CD4-positive, alpha-beta T cell treated with Interleukin-12 subunit alpha and Interleukin-12 subunit beta, for 1 hour (primary cell): ENCODE data around the gene APBA2.

ENCODE experiments used
- DNase-seq: peaks from one replicate; pipeline ENCODE4 v3.0.0-alpha.2; 2020

The APBA2 gene

GRCh38 chr15:29127506-29128430, 242.0 kb downstream of the APBA2 start:
- DNase-seq = no peak

DNA sequence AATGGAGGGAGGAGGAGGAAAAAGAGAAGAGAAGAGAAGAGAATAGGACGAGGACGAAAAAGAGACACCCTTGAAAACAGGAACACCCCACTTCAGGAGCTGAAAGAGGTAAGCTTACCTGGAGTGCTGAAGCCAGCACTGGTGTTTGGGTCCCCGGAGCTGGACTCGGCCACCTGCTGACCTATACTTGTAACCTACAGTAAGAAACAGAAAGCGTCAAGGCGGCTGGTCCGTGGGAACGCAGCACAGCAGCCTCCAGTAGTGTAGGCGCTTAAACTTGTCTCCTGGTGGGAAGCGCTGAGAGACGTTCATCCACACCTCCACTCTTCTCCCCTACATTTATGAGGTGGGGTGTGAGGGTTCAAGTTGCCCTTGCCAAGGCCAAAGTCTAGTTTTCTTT, 242.9 kb downstream of the APBA2 start:
- no peak for DNase-seq

DNA sequence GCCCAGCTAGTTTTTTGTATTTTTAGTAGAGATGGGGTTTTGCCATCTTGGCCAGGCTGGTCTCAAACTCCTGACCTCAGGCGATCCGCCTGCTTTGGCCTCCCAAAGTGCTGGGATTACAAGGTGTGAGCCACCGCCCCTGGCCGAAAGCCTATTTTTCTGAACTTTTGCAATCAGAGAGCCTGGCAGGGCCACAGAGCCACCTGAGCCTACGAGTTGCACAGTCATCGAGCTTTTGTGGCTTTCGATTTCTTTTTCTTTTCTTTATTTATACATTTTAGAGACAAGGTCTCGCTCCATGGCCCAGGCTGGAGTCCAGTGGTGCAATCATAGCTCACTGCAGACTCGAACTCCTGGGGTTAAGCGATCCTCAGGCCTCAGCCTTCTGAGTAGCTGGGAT, 243.4 kb downstream of the APBA2 start:
- DNase-seq = no peak

DNA sequence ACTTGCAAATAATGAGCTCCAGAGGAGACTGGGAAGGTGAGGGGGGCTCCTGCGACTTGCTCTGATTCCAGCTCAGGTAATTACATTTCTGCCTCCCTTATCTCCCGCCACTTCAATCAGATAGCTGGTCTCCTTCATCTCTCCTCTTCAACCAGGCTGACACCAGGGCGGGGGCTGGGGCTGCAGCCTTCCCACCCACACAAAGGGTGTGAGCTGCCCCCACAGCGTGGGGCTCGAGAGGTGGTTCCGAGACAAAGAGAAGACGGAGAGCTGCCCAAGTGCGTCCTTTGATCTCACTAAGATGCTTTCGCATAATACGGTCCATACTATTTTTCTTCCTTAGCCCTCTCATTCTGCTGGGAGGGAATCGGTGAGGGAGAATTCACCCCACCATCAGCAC, 244.2 kb downstream of the APBA2 start:
- DNase-seq = no peak

DNA sequence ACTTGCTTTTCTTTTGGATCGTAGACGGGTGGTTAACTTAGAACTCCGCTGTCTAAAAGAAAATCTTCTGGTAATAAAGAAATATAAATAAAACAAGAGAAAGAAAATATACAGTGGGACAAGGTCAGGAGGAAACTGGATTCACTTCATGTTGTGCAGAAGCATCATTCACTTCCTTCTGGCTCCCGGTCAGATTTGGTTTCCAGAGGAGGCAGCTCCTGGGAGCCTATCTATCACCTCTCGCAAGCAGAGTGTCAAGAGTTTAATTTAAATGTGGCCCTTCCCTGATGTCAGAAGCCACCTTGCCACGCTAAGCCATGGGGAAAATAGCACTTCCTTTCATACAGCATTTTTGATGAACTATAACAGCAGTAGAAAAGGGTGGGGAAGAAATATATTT, 244.7 kb downstream of the APBA2 start:
- DNase-seq = no peak

GRCh38 chr15:29130951-29131839, 245.4 kb downstream of the APBA2 start:
- DNase-seq = no peak

DNA sequence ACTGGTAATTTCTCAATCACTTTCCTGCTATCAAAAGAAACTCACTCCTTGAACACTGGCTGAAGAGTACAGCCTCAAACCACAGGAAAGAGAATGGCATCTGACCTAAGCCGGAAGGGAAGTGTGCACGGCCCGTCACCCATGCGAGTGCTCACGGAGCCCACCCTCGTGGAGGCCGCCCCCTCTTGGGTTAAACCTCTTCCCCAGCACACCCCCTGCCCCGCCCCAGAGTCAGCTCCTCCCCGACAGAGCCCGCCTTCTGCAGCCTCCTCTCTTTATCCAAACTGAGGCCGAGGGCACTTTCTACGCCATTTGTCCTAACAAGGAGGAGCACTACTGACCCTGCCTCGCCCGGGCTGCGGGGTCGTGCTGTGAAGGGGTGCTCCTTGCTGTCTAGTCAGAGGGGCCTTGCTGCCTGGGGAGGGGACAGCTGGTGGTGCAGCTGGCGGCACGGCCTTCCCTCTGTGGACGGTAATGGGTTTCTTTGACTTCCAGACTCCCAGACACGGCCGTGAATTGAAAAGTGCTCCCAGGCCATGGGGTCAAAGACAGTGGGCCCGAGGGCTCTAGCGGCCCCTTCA, 246.2 kb downstream of the APBA2 start:
- no peak for DNase-seq

DNA sequence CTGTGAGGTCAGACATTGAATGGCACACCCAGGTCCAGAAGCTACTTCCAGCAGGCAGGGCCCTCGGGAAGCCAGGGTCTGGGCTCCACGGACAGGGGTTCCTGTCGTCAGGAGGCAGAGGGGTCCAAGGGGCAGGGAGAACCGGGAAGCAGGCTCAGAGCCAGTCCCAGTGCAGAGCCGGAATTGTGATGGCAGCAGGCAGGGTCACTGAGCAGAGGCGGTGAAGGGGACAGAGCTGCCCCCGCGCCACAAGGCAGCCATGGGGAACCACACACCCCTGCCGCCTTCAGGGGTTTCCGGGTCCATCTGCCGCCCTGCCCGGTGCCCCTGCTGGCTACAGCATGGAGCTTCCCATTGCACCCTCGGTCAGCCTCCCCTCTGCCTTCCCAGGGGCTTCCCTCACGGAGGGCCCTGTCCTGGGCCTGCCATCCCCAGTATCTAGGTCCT, 247.0 kb downstream of the APBA2 start:
- no peak for DNase-seq

DNA sequence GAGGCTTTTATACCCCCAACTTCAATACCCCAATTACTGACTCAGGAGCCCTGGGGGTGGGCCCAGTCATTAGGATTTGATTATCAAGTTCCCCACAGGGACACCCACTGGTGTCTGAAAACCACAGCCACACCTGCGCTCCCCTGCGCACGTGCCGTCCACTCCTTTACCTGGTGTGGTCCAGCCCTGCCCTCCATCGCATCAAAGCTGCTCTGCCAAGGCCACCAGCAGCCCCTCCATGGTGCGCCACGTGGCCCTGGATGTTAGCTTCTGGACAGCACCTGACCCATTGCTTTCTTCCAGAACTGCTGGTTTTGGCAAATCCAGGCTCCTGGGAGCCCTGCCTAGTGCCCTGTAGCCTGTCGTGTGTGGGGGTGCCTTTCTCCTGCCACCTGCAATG, 247.5 kb downstream of the APBA2 start:
- no peak for DNase-seq

GRCh38 chr15:29133791-29134190, 248.0 kb downstream of the APBA2 start:
- no peak for DNase-seq

DNA sequence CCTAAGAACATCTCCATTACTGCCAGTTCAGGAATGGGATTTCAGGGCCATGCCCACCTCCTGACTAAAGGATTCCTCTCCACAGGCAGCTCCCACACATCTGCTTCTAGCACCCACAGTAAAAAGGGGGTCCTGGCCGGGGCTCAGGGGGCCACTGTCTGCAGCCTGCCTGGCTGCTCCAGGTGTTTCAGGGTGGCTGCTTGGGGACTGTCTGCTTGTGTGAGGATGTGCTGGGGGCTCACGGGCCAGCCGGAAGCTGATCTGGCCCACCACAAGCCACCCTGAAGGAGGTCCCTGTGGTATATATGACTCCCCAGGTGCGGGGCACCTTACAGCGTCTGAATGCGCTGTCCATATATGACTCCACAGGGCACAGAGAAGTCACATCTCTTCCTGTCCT, 248.5 kb downstream of the APBA2 start:
- no peak for DNase-seq

GRCh38 chr15:29134641-29135308, 249.0 kb downstream of the APBA2 start:
- no peak for DNase-seq

DNA sequence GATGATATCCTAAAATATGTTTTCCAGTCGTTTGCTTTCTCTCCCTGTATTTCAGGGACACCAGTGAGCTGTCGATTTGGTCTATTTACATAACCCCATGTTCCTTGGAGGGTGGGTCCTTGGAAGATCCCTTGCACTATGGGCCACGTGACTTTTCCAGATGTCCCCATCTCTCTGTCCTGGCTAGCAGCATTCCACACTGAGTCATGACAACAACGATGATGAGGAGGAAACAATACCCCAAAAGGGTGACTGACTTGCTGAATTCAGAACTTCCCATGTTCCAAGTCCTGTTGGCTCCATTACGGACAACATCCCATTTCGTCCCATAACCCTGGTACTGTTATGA, 249.5 kb downstream of the APBA2 start:
- DNase-seq = no peak

DNA sequence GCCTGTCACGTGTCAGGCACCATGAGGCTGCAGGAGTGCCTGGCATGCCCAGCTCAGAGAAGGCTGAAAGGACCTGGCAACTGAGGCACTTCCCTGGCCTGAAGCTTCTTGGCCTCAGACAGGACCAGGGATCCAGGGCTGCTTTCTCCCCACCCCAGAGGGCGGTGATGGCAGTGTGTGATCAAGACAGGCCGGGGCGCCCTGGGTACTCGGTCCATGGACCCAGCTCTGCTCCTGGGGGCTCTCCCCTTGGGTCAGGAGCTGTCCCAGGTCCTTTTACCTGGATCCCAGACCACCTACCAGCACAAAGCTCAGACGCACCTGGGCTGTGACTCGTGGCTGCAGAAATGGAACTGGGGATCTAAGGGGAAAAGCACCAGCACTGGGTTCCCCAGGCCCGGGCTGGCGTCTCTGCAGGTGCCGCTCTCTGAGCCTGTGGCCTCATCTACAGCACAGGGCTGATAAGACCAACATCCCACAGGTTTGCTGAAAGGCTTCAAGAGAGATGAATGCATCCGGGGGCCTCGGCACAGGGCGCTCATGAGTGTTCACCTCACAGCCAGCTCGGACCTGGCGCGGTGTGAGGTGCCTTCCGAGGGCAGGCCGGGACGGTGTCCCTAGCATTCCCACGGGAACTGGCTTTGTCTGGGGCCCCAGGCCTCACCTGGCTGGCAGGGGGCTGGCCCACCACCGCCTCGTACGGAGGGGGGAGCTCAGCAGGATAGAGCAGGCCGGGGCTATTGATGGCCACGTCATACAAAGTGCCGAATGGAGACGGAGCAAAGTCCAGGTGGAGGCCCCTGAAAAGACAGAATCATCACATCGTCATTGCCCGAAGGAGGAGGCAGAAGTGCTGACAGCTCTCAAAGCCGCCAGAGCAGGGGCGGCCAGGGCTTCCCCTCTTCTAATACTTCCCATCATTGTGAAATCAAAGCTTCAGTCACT, 250.2 kb downstream of the APBA2 start:
- DNase-seq = no peak

DNA sequence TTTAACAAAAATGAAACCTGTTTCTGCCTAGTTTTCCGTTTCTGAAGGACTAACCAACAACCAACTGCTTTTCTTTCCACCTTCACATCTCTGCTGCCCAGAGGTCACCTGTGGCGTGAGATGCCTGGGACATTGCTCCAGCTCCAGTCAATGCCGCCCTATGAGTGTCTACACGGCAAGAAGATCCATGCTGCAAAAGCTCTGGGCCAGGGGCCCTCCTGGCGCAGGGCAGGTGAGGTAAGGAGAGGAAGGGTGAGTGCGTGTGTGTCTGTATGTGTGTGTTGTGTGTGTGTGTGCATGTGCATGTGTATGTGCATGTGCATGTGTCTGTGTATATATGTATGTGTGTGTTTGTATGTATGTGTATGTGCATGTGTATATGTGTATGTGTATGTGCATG, 252.5 kb downstream of the APBA2 start:
- no peak for DNase-seq

DNA sequence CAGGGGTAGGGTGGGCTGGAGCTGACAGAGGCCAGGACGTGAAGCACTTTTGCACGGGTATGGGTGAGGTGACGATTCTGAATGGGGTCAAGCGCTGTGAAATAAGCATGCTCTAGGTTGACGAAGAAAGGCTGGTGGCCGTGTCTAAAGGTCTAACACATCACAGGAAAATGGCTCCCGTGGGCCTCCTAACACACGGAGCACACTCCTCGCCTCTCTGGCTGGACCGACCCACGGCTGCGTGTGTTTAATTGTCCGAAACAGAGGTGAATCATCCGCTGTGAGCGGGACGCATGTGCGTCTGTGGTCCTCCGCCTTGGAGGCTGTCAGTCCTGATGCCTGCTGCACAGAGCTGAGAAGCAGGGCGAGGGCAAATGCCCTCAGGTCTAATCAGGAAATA, 253.3 kb downstream of the APBA2 start:
- no peak for DNase-seq

GRCh38 chr15:29139540-29140459, 254.0 kb downstream of the APBA2 start:
- DNase-seq = peak; percentile 38

- DNase-seq = no peak
These were observed 254.9 kb downstream of the APBA2 start for GRCh38 chr15:29140475-29141307.

- DNase-seq = no peak
These were observed 255.7 kb downstream of the APBA2 start for GRCh38 chr15:29141308-29142128.
